ENCODE measurements around the gene NMNAT3. TPM values are rescaled to one million over a fixed set of nuclear protein-coding genes. Genes with fewer than 3 reads are reported as not detected.

NMNAT3 gene
- total RNA-seq, 1 experiment from 2014 or later = 1.3 TPM

- Histone ChIP-seq H2BK15ac (ENCODE audit: low read depth, low read length) (no peak overlapping the region), H3K56ac (ENCODE audit: insufficient read length, low read depth, low read length) (no peak overlapping the region), H3K9ac (ENCODE audit: extremely low read depth, insufficient read length, low read length) (no peak overlapping the region), H3K79me2 (ENCODE audit: insufficient read depth, low read length) (no peaks in the 10 kb centered on the region), H3K23ac (ENCODE audit: insufficient read length, low read depth, low read length) (no peak overlapping the region), H3K79me1 (ENCODE audit: insufficient read depth, low read depth, low read length, poor library complexity, severe bottlenecking) (no peaks in the 10 kb centered on the region), H3K27me3 (ENCODE audit: insufficient read depth, low read length) (no peaks in the 10 kb centered on the region), H3K9me3 (ENCODE audit: control insufficient read depth, low read depth, low read length) (no peaks in the 10 kb centered on the region), H3T11ph (ENCODE audit: low read length) (no peak overlapping the region), H3K23me2 (ENCODE audit: insufficient read length, low read depth, low read length, poor library complexity, severe bottlenecking) (no peaks in the 10 kb centered on the region), H2BK20ac (ENCODE audit: low read depth, low read length, poor library complexity, severe bottlenecking) (no peak overlapping the region), H3K4ac (ENCODE audit: low read depth, low read length) (no peak overlapping the region), H2BK120ac (ENCODE audit: low read depth, low read length, poor library complexity, severe bottlenecking) (no peak overlapping the region), H3K4me1 (ENCODE audit: insufficient read depth, low read length) (peaks cover 4% of the 10 kb centered on the region; the same call in 1 of the 2 replicates), H4K20me1 (ENCODE audit: control insufficient read depth, insufficient read depth, insufficient read length) (no peaks in the 10 kb centered on the region), H2AFZ (ENCODE audit: low read length) (no peak overlapping the region), H3K18ac (ENCODE audit: insufficient read length, low read depth, low read length) (no peak overlapping the region), H4K5ac (ENCODE audit: insufficient read length, low read depth, low read length) (no peak overlapping the region), H4K8ac (replicated peaks; ENCODE audit: insufficient read length, low read depth, low read length) (no peak overlapping the region), H4K91ac (ENCODE audit: insufficient read length, low read depth, low read length) (no peak overlapping the region), H3K27ac (ENCODE audit: insufficient read length, low read depth, low read length) (no peak overlapping the region), H3K4me2 (ENCODE audit: insufficient read depth, insufficient read length, low read length) (no peak overlapping the region), H3K14ac (ENCODE audit: insufficient read depth, low read length) (no peak overlapping the region), H2BK12ac (ENCODE audit: insufficient read length, low read depth, low read length) (no peak overlapping the region), H2BK5ac (ENCODE audit: insufficient read length, low read length) (no peak overlapping the region), H2AK5ac (ENCODE audit: insufficient read length, low read length) (no peak overlapping the region)
- TF ChIP-seq, protein P1, sequence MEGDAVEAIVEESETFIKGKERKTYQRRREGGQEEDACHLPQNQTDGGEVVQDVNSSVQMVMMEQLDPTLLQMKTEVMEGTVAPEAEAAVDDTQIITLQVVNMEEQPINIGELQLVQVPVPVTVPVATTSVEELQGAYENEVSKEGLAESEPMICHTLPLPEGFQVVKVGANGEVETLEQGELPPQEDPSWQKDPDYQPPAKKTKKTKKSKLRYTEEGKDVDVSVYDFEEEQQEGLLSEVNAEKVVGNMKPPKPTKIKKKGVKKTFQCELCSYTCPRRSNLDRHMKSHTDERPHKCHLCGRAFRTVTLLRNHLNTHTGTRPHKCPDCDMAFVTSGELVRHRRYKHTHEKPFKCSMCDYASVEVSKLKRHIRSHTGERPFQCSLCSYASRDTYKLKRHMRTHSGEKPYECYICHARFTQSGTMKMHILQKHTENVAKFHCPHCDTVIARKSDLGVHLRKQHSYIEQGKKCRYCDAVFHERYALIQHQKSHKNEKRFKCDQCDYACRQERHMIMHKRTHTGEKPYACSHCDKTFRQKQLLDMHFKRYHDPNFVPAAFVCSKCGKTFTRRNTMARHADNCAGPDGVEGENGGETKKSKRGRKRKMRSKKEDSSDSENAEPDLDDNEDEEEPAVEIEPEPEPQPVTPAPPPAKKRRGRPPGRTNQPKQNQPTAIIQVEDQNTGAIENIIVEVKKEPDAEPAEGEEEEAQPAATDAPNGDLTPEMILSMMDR (conservative IDR thresholded peaks at IDR 0.05) = no peak
- H3K4me1 Mint-ChIP-seq = peaks cover 13 to 16% of the 10 kb centered on the region in 2 experiments
- no peak overlapping the region for H3K4me3 Mint-ChIP-seq
- no CpG with 5 or more reads among the region's 3 CpGs for WGBS (ENCODE audit: extremely low coverage, insufficient read length, low lambda C conversion rate)
- no peak for DNase-seq
- peaks cover 5% of the 10 kb centered on the region for H3K27me3 Mint-ChIP-seq (ENCODE audit: low read depth)
- H3K27ac Mint-ChIP-seq = no peak overlapping the region
- H3K36me3 Mint-ChIP-seq (ENCODE audit: insufficient read depth in 1 of 3, low read depth in 3 of 3) = no peaks in the 10 kb centered on the region
- no peaks in the 10 kb centered on the region for H3K9me3 Mint-ChIP-seq
These were observed 39.2 kb upstream of the NMNAT3 start for GRCh38 chr3:139716908-139717485.
